Endothelial cell of umbilical vein (primary cell): ENCODE results near the gene TULP4. TPM values are rescaled to one million over a fixed set of nuclear protein-coding genes. Genes with fewer than 3 reads are reported as not detected.

Source experiments
- BruUV-seq: library from RNA; stranded (reverse); fragments of 400-500 nt; replicated peaks from 2 replicates; lab custom pipeline; 2021; lab: Mats Ljungman, UMichigan
- CTCF ChIA-PET: fragments of 300-600, 350-600 bp; sonication (Branson Sonifier 250); formaldehyde crosslinking; loops from one replicate; lab custom pipeline; 2021; ENCODE audit warnings: antibody characterized with exemption, inconsistent platforms; lab: Charles Lee
- POLR2A ChIA-PET: fragments of 300-600, 350-600 bp; sonication (Branson Sonifier 250); formaldehyde crosslinking; loops from one replicate; lab custom pipeline; 2021; ENCODE audit warnings: antibody characterized with exemption, inconsistent platforms; lab: Charles Lee
- DNase-seq: peaks from one replicate; pipeline ENCODE4 v3.0.0-alpha.2; 2011; ENCODE audit warnings: low read depth, low spot score
- FAIRE-seq: peaks from 2 replicates; lab custom pipeline; 2011; peaks lifted over from hg19 to GRCh38; lab: Jason Lieb, UNC
- H2AFZ ChIP-seq: 2 replicates; pipeline ENCODE4 v1.6.0; 2012; ENCODE audit warnings: low read depth, low read length, control low read depth, inconsistent platforms
- H3K27ac ChIP-seq: 2 replicates; pipeline ENCODE4 v1.5.1; 2011; ENCODE audit warnings: low read depth, mild to moderate bottlenecking, control low read depth, low read length, moderate library complexity; ENCODE audit not compliant: insufficient read depth
- H3K27me3 ChIP-seq, 2 experiments: 2 replicates each; pipeline versions ENCODE4 v1.6.0 to v1.6.1; 2011; ENCODE audit warnings: low read length in 2 of 2, mixed read lengths in 1 of 2; ENCODE audit not compliant: control insufficient read depth in 2 of 2, insufficient read depth in 2 of 2
- H3K36me3 ChIP-seq, 2 experiments: 2 replicates in 1 of 2; 3 replicates in 1 of 2; pipeline ENCODE4 v1.5.1; 2011; ENCODE audit warnings: low read length in 2 of 2, mild to moderate bottlenecking in 1 of 2, moderate library complexity in 1 of 2; ENCODE audit not compliant: control insufficient read depth in 2 of 2, insufficient read depth in 2 of 2; ENCODE audit errors: extremely low read depth in 1 of 2
- H3K4me1 ChIP-seq: 3 replicates; pipeline ENCODE4 v1.5.1; 2011; ENCODE audit warnings: mild to moderate bottlenecking, low read length; ENCODE audit not compliant: control insufficient read depth, insufficient read depth; ENCODE audit errors: extremely low read depth
- H3K4me2 ChIP-seq: 2 replicates; pipeline ENCODE4 v1.6.1; 2011; ENCODE audit warnings: low read length, control low read depth, mixed read lengths; ENCODE audit not compliant: insufficient read depth
- H3K4me3 ChIP-seq, 3 experiments: fragments of 200-600 bp in 1 of 3; sonication (generic), shearing (Covaris generic) in 1 of 3; replicated peaks in 1 of 3; 2 replicates each; pipeline ENCODE4 v1.5.1; 2011 to 2016; ENCODE audit warnings: control low read depth in 3 of 3, low read length in 3 of 3, mild to moderate bottlenecking in 2 of 3, inconsistent platforms in 1 of 3, low read depth in 1 of 3, moderate library complexity in 1 of 3; ENCODE audit not compliant: insufficient read depth in 1 of 3
- H3K79me2 ChIP-seq: 2 replicates; pipeline ENCODE4 v1.6.0; 2012; ENCODE audit warnings: low read length, inconsistent platforms; ENCODE audit not compliant: control insufficient read depth, insufficient read depth
- H3K9ac ChIP-seq: replicated peaks from 2 replicates; pipeline ENCODE3; 2011; ENCODE audit warnings: low read length, control low read depth; ENCODE audit not compliant: insufficient read depth; ENCODE audit errors: extremely low read depth
- H3K9me1 ChIP-seq: replicated peaks from 3 replicates; pipeline ENCODE4 v1.6.0; 2011; ENCODE audit warnings: mild to moderate bottlenecking, low read length; ENCODE audit not compliant: control insufficient read depth, insufficient read depth; ENCODE audit errors: extremely low read depth
- H3K9me3 ChIP-seq: replicated peaks from 2 replicates; pipeline ENCODE4 v1.5.1; 2012; ENCODE audit warnings: low read length, inconsistent platforms; ENCODE audit not compliant: control insufficient read depth, insufficient read depth
- H4K20me1 ChIP-seq: replicated peaks from 2 replicates; pipeline ENCODE3; 2011; ENCODE audit warnings: mild to moderate bottlenecking, low read length; ENCODE audit not compliant: control insufficient read depth, insufficient read depth; ENCODE audit errors: extremely low read depth
- EZH2 ChIP-seq: IDR thresholded peaks from 2 replicates; pipeline ENCODE4 v1.6.1; 2012; ENCODE audit warnings: borderline replicate concordance, low read depth, mild to moderate bottlenecking, moderate library complexity, low read length, inconsistent platforms; ENCODE audit not compliant: severe bottlenecking
- FOS ChIP-seq: IDR thresholded peaks from 2 replicates; pipeline ENCODE4 v1.6.1; 2011; ENCODE audit warnings: mild to moderate bottlenecking, low read length, moderate library complexity, borderline replicate concordance; ENCODE audit not compliant: insufficient read depth
- GATA2 ChIP-seq: IDR thresholded peaks from 2 replicates; pipeline ENCODE4 v1.7.0; 2011; ENCODE audit warnings: low read depth, mild to moderate bottlenecking, moderate library complexity, mixed read lengths, low read length; ENCODE audit not compliant: insufficient read length, insufficient read depth
- JUN ChIP-seq: IDR thresholded peaks from 2 replicates; pipeline ENCODE4 v1.6.1; 2011; ENCODE audit warnings: borderline replicate concordance, low read depth; ENCODE audit not compliant: insufficient read length, insufficient read depth
- MYC ChIP-seq: IDR thresholded peaks from one replicate; pipeline ENCODE4 v1.6.1; 2011; ENCODE audit warnings: mild to moderate bottlenecking, low read depth, low read length
- POLR2A ChIP-seq: IDR thresholded peaks from 2 replicates; pipeline ENCODE4 v1.6.1; 2012; ENCODE audit warnings: low read depth, mild to moderate bottlenecking, control low read depth, low read length
- POLR2AphosphoS5 ChIP-seq: IDR thresholded peaks from 2 replicates; pipeline ENCODE4 v1.6.1; 2012; ENCODE audit warnings: low read depth, mild to moderate bottlenecking, control low read depth, low read length, moderate library complexity; ENCODE audit not compliant: insufficient read depth
- dilution Hi-C: fragments of 300-500 bp; cut with MboI; formaldehyde crosslinking; loops from one replicate; pipeline ENCODE4 v1.15.0; 2019; ENCODE audit warnings: low sequenced_read_pairs; ENCODE audit not compliant: extremely low pct_ligation_motif_present
- intact Hi-C: fragments of 100-400 bp; cut with micrococcal nuclease; formaldehyde crosslinking; loops from one replicate; pipeline ENCODE4 v1.10.0; 2022
- polyA plus RNA-seq, 4 experiments: library from polyadenylated mRNA; depleted of rRNA in 3 of 4; stranded (reverse) in 3 of 4; unstranded in 1 of 4; fragments of >200 nt; gene quantifications; 2 replicates each; pipeline versions ENCODE4 v1.2.1 to v1.2.3, GENCODE V29; 2011 to 2012; ENCODE audit warnings: missing spikeins in 1 of 4
- total RNA-seq: library from RNA; stranded (reverse); gene quantifications from 2 replicates; pipeline ENCODE4 v1.2.3, GENCODE V29; 2021
- TF ChIP-seq, protein P1 (sequence below), 2 donors: IDR thresholded peaks; 1 replicate in 1 of 2; 2 replicates in 1 of 2; pipeline ENCODE4 v1.5.1; 2011; ENCODE audit warnings: low read length in 2 of 2, mild to moderate bottlenecking in 2 of 2, moderate library complexity in 2 of 2, control low read depth in 1 of 2, inconsistent platforms in 1 of 2, low read depth in 1 of 2; ENCODE audit not compliant: insufficient read depth in 1 of 2; ENCODE audit errors: extremely low read depth in 1 of 2
- TF ChIP-seq, protein P2 (sequence below): IDR thresholded peaks from 2 replicates; pipeline ENCODE4 v1.6.1; 2011; ENCODE audit not compliant: insufficient read depth, insufficient read length

The TULP4 gene
- total and polyA plus RNA-seq, 2 donors (not counting 3 experiments of a cell fraction or from before 2014, with no cell fraction given): 10.8 to 55.1 TPM

DNA sequence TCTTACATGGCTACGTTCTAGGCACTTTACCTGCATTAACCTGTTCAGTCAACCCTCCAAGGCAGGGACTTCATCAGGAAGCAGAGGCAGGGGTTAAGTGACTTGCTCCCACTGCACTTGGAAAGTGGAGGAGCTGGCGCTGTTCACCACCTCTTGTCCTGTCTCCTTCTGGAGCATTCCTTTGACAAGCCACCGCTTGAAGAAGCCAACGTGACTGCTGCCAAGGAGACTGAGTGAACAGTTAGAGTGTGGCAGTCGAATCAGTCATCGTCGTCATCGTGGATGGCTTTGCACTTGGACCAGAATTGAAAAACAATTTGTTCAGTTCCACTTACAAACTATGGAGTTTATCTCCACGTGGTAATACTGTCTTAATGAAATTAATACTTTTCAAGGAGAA is 60.9 kb downstream of the TULP4 start:
- Histone ChIP-seq H3K4me3 (no peak overlapping the region), H3K79me2 (no peaks in the 10 kb centered on the region), H3K27ac (no peak overlapping the region), H4K20me1 (no peaks in the 10 kb centered on the region), H2AFZ (no peak overlapping the region), H3K9ac (no peak overlapping the region), H3K9me1 (no peaks in the 10 kb centered on the region), H3K9me3 (no peaks in the 10 kb centered on the region), H3K4me1 (no peaks in the 10 kb centered on the region), H3K27me3 (no peaks in the 10 kb centered on the region), H3K36me3 (no peaks in the 10 kb centered on the region), H3K4me2 (no peak overlapping the region)
- intact Hi-C loops: no loop called here
- BruUV-seq: no TSS peak
- no peak for TF ChIP-seq POLR2A
- no peak for TF ChIP-seq FOS
- no peak for TF ChIP-seq JUN
- no peak for TF ChIP-seq POLR2AphosphoS5
- TF ChIP-seq, protein P1, sequence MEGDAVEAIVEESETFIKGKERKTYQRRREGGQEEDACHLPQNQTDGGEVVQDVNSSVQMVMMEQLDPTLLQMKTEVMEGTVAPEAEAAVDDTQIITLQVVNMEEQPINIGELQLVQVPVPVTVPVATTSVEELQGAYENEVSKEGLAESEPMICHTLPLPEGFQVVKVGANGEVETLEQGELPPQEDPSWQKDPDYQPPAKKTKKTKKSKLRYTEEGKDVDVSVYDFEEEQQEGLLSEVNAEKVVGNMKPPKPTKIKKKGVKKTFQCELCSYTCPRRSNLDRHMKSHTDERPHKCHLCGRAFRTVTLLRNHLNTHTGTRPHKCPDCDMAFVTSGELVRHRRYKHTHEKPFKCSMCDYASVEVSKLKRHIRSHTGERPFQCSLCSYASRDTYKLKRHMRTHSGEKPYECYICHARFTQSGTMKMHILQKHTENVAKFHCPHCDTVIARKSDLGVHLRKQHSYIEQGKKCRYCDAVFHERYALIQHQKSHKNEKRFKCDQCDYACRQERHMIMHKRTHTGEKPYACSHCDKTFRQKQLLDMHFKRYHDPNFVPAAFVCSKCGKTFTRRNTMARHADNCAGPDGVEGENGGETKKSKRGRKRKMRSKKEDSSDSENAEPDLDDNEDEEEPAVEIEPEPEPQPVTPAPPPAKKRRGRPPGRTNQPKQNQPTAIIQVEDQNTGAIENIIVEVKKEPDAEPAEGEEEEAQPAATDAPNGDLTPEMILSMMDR (IDR thresholded peaks at IDR 0.05; ENCODE audit: extremely low read depth in 1 of 2, insufficient read depth in 1 of 2, low read depth in 1 of 2, low read length in 2 of 2): no peak
- TF ChIP-seq, protein P2, sequence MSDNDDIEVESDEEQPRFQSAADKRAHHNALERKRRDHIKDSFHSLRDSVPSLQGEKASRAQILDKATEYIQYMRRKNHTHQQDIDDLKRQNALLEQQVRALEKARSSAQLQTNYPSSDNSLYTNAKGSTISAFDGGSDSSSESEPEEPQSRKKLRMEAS: no peak
- no peak for TF ChIP-seq MYC
- no peak for TF ChIP-seq GATA2
- TF ChIP-seq EZH2: no peak
- FAIRE-seq: no peak
- no peak for DNase-seq
- POLR2A ChIA-PET: no interaction called here
- CTCF ChIA-PET: interaction anchor here (1.0 kb wide), 1 partner anchor 152 kb away, joined by 3 read pairs; no protein-coding TSS in a partner anchor
- dilution Hi-C loops: no loop called here
